AG04450 (cell line): Measurements from ENCODE around the gene MAPKAPK3. TPM values are rescaled to one million over a fixed set of nuclear protein-coding genes. Genes with fewer than 3 reads are reported as not detected.

Experiments used
- CTCF ChIA-PET: fragments of 300-600, 350-600 bp; formaldehyde crosslinking; extraction: SDS; loops from one replicate; lab custom pipeline; 2022; ENCODE audit warnings: antibody characterized with exemption, inconsistent platforms; lab: Charles Lee
- POLR2A ChIA-PET: fragments of 350-600 bp; formaldehyde crosslinking; extraction: SDS; loops from one replicate; lab custom pipeline; 2021; ENCODE audit warnings: antibody characterized with exemption, inconsistent platforms; lab: Yijun Ruan, JAX
- DNase-seq: peaks from one replicate; pipeline ENCODE4 v3.0.0-alpha.2; 2011; ENCODE audit warnings: low read depth, low spot score
- H3K27ac ChIP-seq: one replicate; pipeline ENCODE4 v1.5.1; 2012; ENCODE audit warnings: low read depth, low read length, control low read depth
- H3K27me3 ChIP-seq: one replicate; pipeline ENCODE4 v1.6.0; 2012; ENCODE audit warnings: low read length; ENCODE audit not compliant: control insufficient read depth, insufficient read depth
- H3K4me3 ChIP-seq: 2 replicates; pipeline ENCODE4 v1.5.1; 2011; ENCODE audit warnings: mild to moderate bottlenecking, low read depth, low read length, control low read depth
- H3K9me3 ChIP-seq: 2 replicates; pipeline ENCODE4 v1.5.1; 2012; ENCODE audit warnings: low read length; ENCODE audit not compliant: control insufficient read depth, insufficient read depth
- CTCF ChIP-seq: IDR thresholded peaks from 2 replicates; pipeline ENCODE4 v1.5.1; 2011; ENCODE audit warnings: low read depth, low read length, control low read depth, inconsistent platforms
- polyA plus RNA-seq: library from polyadenylated mRNA; depleted of rRNA; stranded (reverse); fragments of >200 nt; gene quantifications from 2 replicates; pipeline ENCODE4 v1.2.3, GENCODE V29; 2011

The MAPKAPK3 gene
- polyA plus RNA-seq, 1 experiment: 35.7 TPM

GRCh38 chr3:50592568-50592967 lies 24.4 kb upstream of the MAPKAPK3 start:
- DNase-seq: no peak
- Histone ChIP-seq H3K9me3 (no peaks in the 10 kb centered on the region), H3K27ac (no peak overlapping the region), H3K4me3 (no peak overlapping the region), H3K27me3 (no peaks in the 10 kb centered on the region)
- ChIA-PET CTCF (interaction anchor here (1.5 to 3.3 kb wide), 2 partner anchors 21 to 22 kb away, joined by 3 to 35 read pairs; partner anchors contain the start of gene MAPKAPK3), POLR2A (interaction anchor here (0.6 to 3.4 kb wide), 3 partner anchors 9 to 702 kb away, joined by 5 to 21 read pairs (median 6); no protein-coding TSS in a partner anchor)
- TF ChIP-seq CTCF: no peak

- H3K27me3 ChIP-seq: no peaks in the 10 kb centered on the region
- ChIA-PET POLR2A (interaction anchor here (0.6 to 1.0 kb wide), 4 partner anchors 8 to 33 kb away, joined by 3 to 4 read pairs (median 3); partner anchors contain the start of gene CISH), CTCF (interaction anchor here (0.8 to 1.4 kb wide), 3 partner anchors 21 to 795 kb away, joined by 3 to 9 read pairs (median 4); no protein-coding TSS in a partner anchor)
- no peaks in the 10 kb centered on the region for H3K9me3 ChIP-seq
- DNase-seq: no peak
- TF ChIP-seq CTCF: no peak
- H3K4me3 ChIP-seq: no peak overlapping the region
- H3K27ac ChIP-seq: no peak overlapping the region
Observed at GRCh38 chr3:50594253-50594785, 22.6 kb upstream of the MAPKAPK3 start.

- Histone ChIP-seq H3K4me3 (no peak overlapping the region), H3K9me3 (no peaks in the 10 kb centered on the region), H3K27me3 (no peaks in the 10 kb centered on the region), H3K27ac (no peak overlapping the region)
- CTCF ChIA-PET: interaction anchor here (0.8 to 2.0 kb wide), 6 partner anchors 13 to 790 kb away, joined by 3 to 5 read pairs (median 4); partner anchors contain the start of gene CISH
- POLR2A ChIA-PET: interaction anchor here (0.7 to 1.6 kb wide), 2 partner anchors 10 to 12 kb away, joined by 3 to 4 read pairs; no protein-coding TSS in a partner anchor
- no peak for TF ChIP-seq CTCF
- DNase-seq: no peak
Observed at GRCh38 chr3:50599115-50599715, 17.7 kb upstream of the MAPKAPK3 start.

- DNase-seq: no peak
- CTCF ChIA-PET: interaction anchor here (1.4 to 4.9 kb wide), 2 partner anchors 14 to 28 kb away, joined by 4 to 52 read pairs; partner anchors contain the start of genes CISH and MAPKAPK3
- H3K27me3 ChIP-seq: no peaks in the 10 kb centered on the region
- POLR2A ChIA-PET: interaction anchor here (2.9 kb wide), 1 partner anchor 29 kb away, joined by 38 read pairs; the partner anchor contains the start of gene HEMK1
- no peaks in the 10 kb centered on the region for H3K9me3 ChIP-seq
- H3K27ac ChIP-seq: peak overlapping the region; percentile 12
- no peak for TF ChIP-seq CTCF
- H3K4me3 ChIP-seq: no peak overlapping the region
Observed at GRCh38 chr3:50599716-50600118, 17.2 kb upstream of the MAPKAPK3 start.
